CD4-positive, alpha-beta T cell (primary cell): ENCODE results near the gene C2CD2L. TPM values are rescaled to one million over a fixed set of nuclear protein-coding genes. Genes with fewer than 3 reads are reported as not detected.

Experiments used
- ATAC-seq: fragments of 200-7000 bp; cut with Tn5 transposase; one replicate; pipeline ENCODE4 v1.10.0; 2022; ENCODE audit warnings: mild to moderate bottlenecking; ENCODE audit not compliant: poor library complexity
- CTCF ChIA-PET: fragments of 350-600 bp; sonication (Branson Sonifier 250); formaldehyde crosslinking; loops from one replicate; lab custom pipeline; 2021; ENCODE audit warnings: antibody characterized with exemption, inconsistent platforms; lab: Charles Lee
- POLR2A ChIA-PET: fragments of 350-600 bp; sonication (Branson Sonifier 250); formaldehyde crosslinking; loops from one replicate; lab custom pipeline; 2021; ENCODE audit warnings: antibody characterized with exemption, inconsistent platforms; lab: Charles Lee
- DNase-seq, 14 experiments: peaks; one replicate each; pipeline ENCODE4 v3.0.0-alpha.2; 2013 to 2020; ENCODE audit warnings: mixed read lengths in 2 of 14
- H3K27ac ChIP-seq, 2 donors: one replicate each; pipeline versions ENCODE4 v1.5.1 to v1.7.0; 2013; ENCODE audit warnings: low read length in 2 of 2, low read depth in 1 of 2, mild to moderate bottlenecking in 1 of 2
- H3K27me3 ChIP-seq, 2 experiments: 1 replicate in 1 of 2; 2 replicates in 1 of 2; pipeline versions ENCODE4 v1.6.1 to v1.7.0; 2013; ENCODE audit warnings: low read length in 2 of 2, control low read depth in 1 of 2, mild to moderate bottlenecking in 1 of 2, moderate library complexity in 1 of 2; ENCODE audit not compliant: insufficient read depth in 2 of 2, control insufficient read depth in 1 of 2
- H3K36me3 ChIP-seq: one replicate; pipeline ENCODE4 v1.6.1; 2013; ENCODE audit warnings: low read length, control low read depth; ENCODE audit not compliant: insufficient read depth
- H3K4me1 ChIP-seq: one replicate; pipeline ENCODE4 v1.6.1; 2013; ENCODE audit warnings: low read length, control low read depth; ENCODE audit not compliant: insufficient read depth
- H3K4me3 ChIP-seq: one replicate; pipeline ENCODE4 v1.5.1; 2013; ENCODE audit warnings: mild to moderate bottlenecking, low read length, moderate library complexity
- H3K9me3 ChIP-seq, 2 experiments: 1 replicate in 1 of 2; 2 replicates in 1 of 2; pipeline versions ENCODE4 v1.6.1 to v1.7.0; 2013; ENCODE audit warnings: low read length in 2 of 2, mild to moderate bottlenecking in 2 of 2, control low read depth in 1 of 2, moderate library complexity in 1 of 2; ENCODE audit not compliant: control insufficient read depth in 1 of 2, insufficient read depth in 1 of 2
- H3K27ac Mint-ChIP-seq: one replicate; pipeline ENCODE4 v1.8.0; 2020; ENCODE audit warnings: mixed read lengths
- H3K27me3 Mint-ChIP-seq: one replicate; pipeline ENCODE4 v1.8.0; 2021; ENCODE audit warnings: mixed read lengths
- H3K36me3 Mint-ChIP-seq: one replicate; pipeline ENCODE4 v1.8.0; 2021; ENCODE audit warnings: low read depth, mixed read lengths
- H3K4me1 Mint-ChIP-seq: one replicate; pipeline ENCODE4 v1.8.0; 2021; ENCODE audit warnings: low read depth, mixed read lengths
- H3K4me3 Mint-ChIP-seq: one replicate; pipeline ENCODE4 v1.8.0; 2020; ENCODE audit warnings: mild to moderate bottlenecking, mixed read lengths
- H3K9me3 Mint-ChIP-seq: one replicate; pipeline ENCODE4 v1.8.0; 2020; ENCODE audit warnings: mixed read lengths
- CTCF ChIP-seq: fragments of 200-600 bp; IDR thresholded peaks from one replicate; pipeline ENCODE4 v1.8.0; 2022; ENCODE audit warnings: antibody characterized with exemption, mild to moderate bottlenecking
- intact Hi-C, 2 experiments: fragments of 100-400 bp; cut with DNase I in 1 of 2; cut with micrococcal nuclease in 1 of 2; formaldehyde crosslinking; loops; one replicate each; pipeline versions ENCODE4 v1.15.1 to v1.9.0; 2023 to 2025; cut with DNase I, micrococcal nuclease
- total RNA-seq, 174 experiments: library from RNA in 2 of 174; stranded (reverse) in 2 of 174; gene quantifications; one replicate each; pipeline ENCODE4 v1.2.3 and lab custom pipeline; 2021 to 2026

C2CD2L gene
- total RNA-seq, 2 experiments from 2014 or later = 16.0 to 16.2 TPM

- Mint-ChIP-seq H3K4me3 (peak overlapping the region; percentile 84), H3K27me3 (peaks cover 55% of the 10 kb centered on the region), H3K36me3 (no peaks in the 10 kb centered on the region), H3K4me1 (peaks cover 18% of the 10 kb centered on the region), H3K27ac (no peak overlapping the region), H3K9me3 (no peaks in the 10 kb centered on the region)
- H3K4me3 ChIP-seq = peak overlapping the region; percentile 51
- H3K27ac ChIP-seq = no peak overlapping the region
- peak in 1 of 14 experiments; percentile 14 for DNase-seq
- ChIA-PET POLR2A (interaction anchor here (0.8 to 2.5 kb wide), 4 partner anchors 33 to 92 kb away, joined by 3 to 8 read pairs (median 3); partner anchors contain the start of genes CBL and HYOU1), CTCF (no interaction called here)
- no peaks in the 10 kb centered on the region for H3K9me3 ChIP-seq
- H3K36me3 ChIP-seq = no peaks in the 10 kb centered on the region
- no peak for TF ChIP-seq CTCF
- intact Hi-C loops = no loop called here
- peaks cover 20 to 25% of the 10 kb centered on the region in 2 experiments for H3K27me3 ChIP-seq
- H3K4me1 ChIP-seq = peaks cover 22% of the 10 kb centered on the region
- ATAC-seq = no peak
Observed at GRCh38 chr11:119148720-119149017, 41.5 kb downstream of the C2CD2L start.

- TF ChIP-seq CTCF = no peak
- no peaks in the 10 kb centered on the region for H3K36me3 ChIP-seq
- peak within 1 kb of the TSS; percentile 51 for H3K4me3 ChIP-seq
- H3K4me1 Mint-ChIP-seq = peaks cover 18% of the 10 kb centered on the region
- CTCF ChIA-PET = no interaction called here
- peaks cover 22% of the 10 kb centered on the region for H3K4me1 ChIP-seq
- H3K27ac ChIP-seq = no peak within 1 kb of the TSS
- H3K27ac Mint-ChIP-seq = no peak within 1 kb of the TSS
- peak in 9 of 14 experiments; percentile 4 to 50 (median 16) for DNase-seq
- peaks cover 20 to 25% of the 10 kb centered on the region in 2 experiments for H3K27me3 ChIP-seq
- POLR2A ChIA-PET = interaction anchor here (1.2 to 2.5 kb wide), 3 partner anchors 34 to 57 kb away, joined by 3 to 8 read pairs (median 3); partner anchors contain the start of gene CBL
- H3K9me3 ChIP-seq = no peaks in the 10 kb centered on the region
- no peaks in the 10 kb centered on the region for H3K9me3 Mint-ChIP-seq
- intact Hi-C loops = no loop called here
- H3K4me3 Mint-ChIP-seq = peak within 1 kb of the TSS; percentile 84
- no peaks in the 10 kb centered on the region for H3K36me3 Mint-ChIP-seq
- ATAC-seq = peak; percentile 43
- H3K27me3 Mint-ChIP-seq = peaks cover 57% of the 10 kb centered on the region
Observed at GRCh38 chr11:119149018-119149785, 42.1 kb downstream of the C2CD2L start, which contains the start of gene ABCG4. Gene ABCG4 (plus strand): TSS chr11:119149052. CDS start chr11:119149966, 914 bp downstream.

- POLR2A ChIA-PET = interaction anchor here (1.2 to 2.5 kb wide), 2 partner anchors 34 to 47 kb away, joined by 3 to 8 read pairs; no protein-coding TSS in a partner anchor
- intact Hi-C loops = no loop called here
- H3K4me3 Mint-ChIP-seq = peak overlapping the region; percentile 58
Observed at GRCh38 chr11:119149786-119150275, 42.7 kb downstream of the C2CD2L start.

More at GRCh38 chr11:119149786-119150275, 42.7 kb downstream of the C2CD2L start:
- Histone ChIP-seq H3K9me3 (no peaks in the 10 kb centered on the region), H3K27me3 (peaks cover 20 to 25% of the 10 kb centered on the region in 2 experiments), H3K36me3 (no peaks in the 10 kb centered on the region), H3K4me1 (peaks cover 22% of the 10 kb centered on the region), H3K27ac (no peak overlapping the region), H3K4me3 (peak overlapping the region; percentile 51)
- H3K27me3 Mint-ChIP-seq = peaks cover 53% of the 10 kb centered on the region
- ATAC-seq (no peak), DNase-seq (no peak)
- H3K9me3 Mint-ChIP-seq = no peaks in the 10 kb centered on the region
- peaks cover 18% of the 10 kb centered on the region for H3K4me1 Mint-ChIP-seq
- CTCF ChIA-PET = no interaction called here
- TF ChIP-seq CTCF = no peak
- no peak overlapping the region for H3K27ac Mint-ChIP-seq
- H3K36me3 Mint-ChIP-seq = no peaks in the 10 kb centered on the region
